ENCODE results near the gene LAMC2. TPM values are rescaled to one million over a fixed set of nuclear protein-coding genes. Genes with fewer than 3 reads are reported as not detected.

LAMC2 gene
- polyA plus RNA-seq, 1 donor (not counting 4 experiments of a cell fraction or from before 2014, with no cell fraction given): 1,627 TPM

- Histone ChIP-seq H3K36me3 (ENCODE audit: control insufficient read depth in 2 of 2, extremely low read depth in 1 of 2, insufficient read depth in 2 of 2, low read length in 2 of 2) (peaks cover 11 to 55% of the 10 kb centered on the region in 2 experiments), H3K9me1 (ENCODE audit: control insufficient read depth, extremely low read depth, insufficient read depth, low read length) (peaks cover 5% of the 10 kb centered on the region), H4K20me1 (ENCODE audit: control insufficient read depth, extremely low read depth, insufficient read depth, low read length) (peaks cover 26% of the 10 kb centered on the region), H3K9me3 (ENCODE audit: control insufficient read depth, low read depth, low read length) (no peaks in the 10 kb centered on the region), H3K4me2 (ENCODE audit: control insufficient read depth, extremely low read depth, insufficient read depth, low read depth, low read length) (peak overlapping the region; percentile 34), H3K4me3 (ENCODE audit: control insufficient read depth in 2 of 3, extremely low read depth in 1 of 3, insufficient read depth in 2 of 3, low read depth in 1 of 3, low read length in 3 of 3) (no peak overlapping the region), H3K4me1 (ENCODE audit: control insufficient read depth, extremely low read depth, insufficient read depth, low read length) (peaks cover 76% of the 10 kb centered on the region), H3K27me3 (ENCODE audit: control insufficient read depth, extremely low read depth, insufficient read depth, low read length) (no peaks in the 10 kb centered on the region), H3K27ac (ENCODE audit: control insufficient read depth, insufficient read depth, low read length) (peak overlapping the region; percentile 100), H3K79me2 (ENCODE audit: control insufficient read depth, insufficient read depth, low read length) (peaks cover 98% of the 10 kb centered on the region), H2AFZ (ENCODE audit: control insufficient read depth, low read length) (no peak overlapping the region), H3K9ac (ENCODE audit: control insufficient read depth, extremely low read depth, insufficient read depth, low read length) (peak overlapping the region; percentile 50)
- dilution Hi-C loops (cut with MboI; ENCODE audit: extremely low pct_ligation_motif_present, low sequenced_read_pairs): no loop called here
- peak; percentile 58 for DNase-seq (ENCODE audit: low read depth, low spot score)
- FAIRE-seq: peak; percentile 36
- no peak for TF ChIP-seq CTCF (optimal IDR thresholded peaks at IDR 0.05 in 1 of 3, IDR thresholded peaks at IDR 0.05 in 1 of 3, conservative IDR thresholded peaks at IDR 0.05 in 1 of 3; ENCODE audit: extremely low read depth in 1 of 3, insufficient read depth in 2 of 3, low read length in 3 of 3)
- TF ChIP-seq EZH2 (IDR thresholded peaks at IDR 0.05; ENCODE audit: low read length): no peak
Measured at GRCh38 chr1:183191833-183192232, 5.8 kb downstream of the LAMC2 start.

- no peak for FAIRE-seq
- H3K27ac ChIP-seq (ENCODE audit: control insufficient read depth, insufficient read depth, low read length): peak overlapping the region; percentile 75
Measured at GRCh38 chr1:183193963-183194525, 8.0 kb downstream of the LAMC2 start.

More at GRCh38 chr1:183193963-183194525, 8.0 kb downstream of the LAMC2 start:
- dilution Hi-C loops (cut with MboI; ENCODE audit: extremely low pct_ligation_motif_present, low sequenced_read_pairs): no loop called here
- TF ChIP-seq CTCF (optimal IDR thresholded peaks at IDR 0.05 in 1 of 3, IDR thresholded peaks at IDR 0.05 in 1 of 3, conservative IDR thresholded peaks at IDR 0.05 in 1 of 3; ENCODE audit: extremely low read depth in 1 of 3, insufficient read depth in 2 of 3, low read length in 3 of 3): no peak
- no peak for TF ChIP-seq EZH2 (IDR thresholded peaks at IDR 0.05; ENCODE audit: low read length)
- H3K36me3 ChIP-seq (ENCODE audit: control insufficient read depth in 2 of 2, extremely low read depth in 1 of 2, insufficient read depth in 2 of 2, low read length in 2 of 2): peaks cover 14 to 42% of the 10 kb centered on the region in 2 experiments
- H4K20me1 ChIP-seq (ENCODE audit: control insufficient read depth, extremely low read depth, insufficient read depth, low read length): peaks cover 32% of the 10 kb centered on the region
- H3K27me3 ChIP-seq (ENCODE audit: control insufficient read depth, extremely low read depth, insufficient read depth, low read length): no peaks in the 10 kb centered on the region
- no peak overlapping the region for H2AFZ ChIP-seq (ENCODE audit: control insufficient read depth, low read length)
- peaks cover 91% of the 10 kb centered on the region for H3K4me1 ChIP-seq (ENCODE audit: control insufficient read depth, extremely low read depth, insufficient read depth, low read length)
- peaks cover 96% of the 10 kb centered on the region for H3K79me2 ChIP-seq (ENCODE audit: control insufficient read depth, insufficient read depth, low read length)
- H3K4me3 ChIP-seq (ENCODE audit: control insufficient read depth in 2 of 3, extremely low read depth in 1 of 3, insufficient read depth in 2 of 3, low read depth in 1 of 3, low read length in 3 of 3): no peak overlapping the region
- DNase-seq (ENCODE audit: low read depth, low spot score): peak; percentile 2
- no peaks in the 10 kb centered on the region for H3K9me3 ChIP-seq (ENCODE audit: control insufficient read depth, low read depth, low read length)
- H3K9me1 ChIP-seq (ENCODE audit: control insufficient read depth, extremely low read depth, insufficient read depth, low read length): peaks cover 5% of the 10 kb centered on the region
- no peak overlapping the region for H3K4me2 ChIP-seq (ENCODE audit: control insufficient read depth, extremely low read depth, insufficient read depth, low read depth, low read length)
- no peak overlapping the region for H3K9ac ChIP-seq (ENCODE audit: control insufficient read depth, extremely low read depth, insufficient read depth, low read length)
